ENCODE measurements around the gene TATDN2.

The TATDN2 gene

DNA sequence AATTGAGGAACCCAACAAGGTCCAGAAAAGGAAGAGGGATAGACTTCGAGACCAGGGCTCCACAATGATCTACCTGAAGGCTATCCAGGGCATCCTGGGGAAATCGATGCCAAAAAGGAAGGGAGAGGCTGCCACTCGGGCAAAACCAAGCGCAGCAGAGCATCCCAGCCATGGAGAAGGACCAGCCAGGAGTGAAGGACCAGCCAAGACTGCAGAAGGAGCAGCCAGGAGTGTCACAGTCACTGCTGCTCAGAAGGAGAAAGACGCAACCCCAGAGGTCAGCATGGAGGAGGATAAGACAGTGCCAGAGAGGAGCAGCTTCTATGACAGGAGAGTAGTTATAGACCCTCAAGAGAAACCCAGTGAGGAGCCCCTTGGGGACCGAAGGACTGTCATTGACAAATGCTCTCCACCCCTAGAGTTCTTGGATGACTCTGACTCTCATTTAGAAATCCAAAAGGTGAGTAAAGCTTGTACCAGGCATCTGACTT lies 12.0 kb downstream of the TATDN2 start:
- no peak overlapping the region for H2AK5ac ChIP-seq (ENCODE audit: low read length, severe bottlenecking)
- H3K23ac ChIP-seq (ENCODE audit: low read length in 2 of 2), result no peak overlapping the region
- WGBS, result 95% methylated on average over 6 of the region's 6 CpGs
- H2BK120ac ChIP-seq (ENCODE audit: low read depth, low read length), result no peak overlapping the region
- no peak overlapping the region for H2BK5ac ChIP-seq (ENCODE audit: low read depth, low read length, poor library complexity, severe bottlenecking)
- no peak overlapping the region for H3K27ac ChIP-seq (ENCODE audit: low read length, poor library complexity, severe bottlenecking)
- no peak overlapping the region for H2AFZ ChIP-seq (ENCODE audit: low read depth, low read length)
- no peak for DNase-seq
- peaks cover 32 to 59% of the 10 kb centered on the region in 2 experiments for H3K36me3 ChIP-seq (ENCODE audit: control insufficient read depth in 1 of 2, insufficient read depth in 2 of 2, low read depth in 1 of 2, low read length in 2 of 2)
- H2BK15ac ChIP-seq (ENCODE audit: low read depth, poor library complexity, severe bottlenecking), result no peak overlapping the region
- no peak overlapping the region for H3K4ac ChIP-seq (ENCODE audit: low read depth in 1 of 2, low read length in 2 of 2)
- no peaks in the 10 kb centered on the region for H3K27me3 ChIP-seq (ENCODE audit: control insufficient read depth in 1 of 2, insufficient read depth in 1 of 2, low read length in 2 of 2)
- no peak overlapping the region for H3K4me2 ChIP-seq (ENCODE audit: low read length, poor library complexity, severe bottlenecking)
- peaks cover 5% of the 10 kb centered on the region for H3K4me1 ChIP-seq (ENCODE audit: control insufficient read depth, insufficient read depth, low read depth, low read length)
- H3K4me3 ChIP-seq (ENCODE audit: insufficient read depth in 1 of 2, low read depth in 1 of 2, low read length in 2 of 2), result no peak overlapping the region
- H3K9ac ChIP-seq (ENCODE audit: low read length), result no peak overlapping the region
- H4K91ac ChIP-seq (ENCODE audit: low read length), result no peak overlapping the region
- H4K8ac ChIP-seq (ENCODE audit: low read length), result no peak overlapping the region
- H3K14ac ChIP-seq (ENCODE audit: low read length in 2 of 2), result no peak overlapping the region
- no peak overlapping the region for H3K18ac ChIP-seq (ENCODE audit: low read depth in 1 of 2, low read length in 2 of 2)
- H3K79me1 ChIP-seq (replicated peaks; ENCODE audit: low read length, poor library complexity, severe bottlenecking), result peaks cover 21% of the 10 kb centered on the region
- H3K9me3 ChIP-seq (ENCODE audit: control insufficient read depth, low read length), result no peaks in the 10 kb centered on the region
- no peak overlapping the region for H2BK12ac ChIP-seq (ENCODE audit: low read length in 2 of 2)

GRCh38 chr3:10262027-10262426 lies 13.8 kb downstream of the TATDN2 start:
- H3K23ac ChIP-seq (ENCODE audit: low read length in 2 of 2), result no peak overlapping the region
- no peak overlapping the region for H2BK5ac ChIP-seq (ENCODE audit: low read depth, low read length, poor library complexity, severe bottlenecking)
- no peak overlapping the region for H2AK5ac ChIP-seq (ENCODE audit: low read length, severe bottlenecking)
- no peak overlapping the region for H4K91ac ChIP-seq (ENCODE audit: low read length)
- peaks cover 14% of the 10 kb centered on the region for H3K79me1 ChIP-seq (replicated peaks; ENCODE audit: low read length, poor library complexity, severe bottlenecking)
- H3K18ac ChIP-seq (ENCODE audit: low read depth in 1 of 2, low read length in 2 of 2), result no peak overlapping the region
- H2BK15ac ChIP-seq (ENCODE audit: low read depth, poor library complexity, severe bottlenecking), result no peak overlapping the region
- no peak overlapping the region for H3K4me3 ChIP-seq (ENCODE audit: insufficient read depth in 1 of 2, low read depth in 1 of 2, low read length in 2 of 2)
- no peak overlapping the region for H4K8ac ChIP-seq (ENCODE audit: low read length)
- no peak overlapping the region for H2AFZ ChIP-seq (ENCODE audit: low read depth, low read length)
- no peak overlapping the region for H2BK12ac ChIP-seq (ENCODE audit: low read length in 2 of 2)
- H3K14ac ChIP-seq (ENCODE audit: low read length in 2 of 2), result no peak overlapping the region
- H3K27ac ChIP-seq (ENCODE audit: low read length, poor library complexity, severe bottlenecking), result no peak overlapping the region
- no peak overlapping the region for H3K4ac ChIP-seq (ENCODE audit: low read depth in 1 of 2, low read length in 2 of 2)
- H2BK120ac ChIP-seq (ENCODE audit: low read depth, low read length), result no peak overlapping the region
- H3K36me3 ChIP-seq (ENCODE audit: control insufficient read depth in 1 of 2, insufficient read depth in 2 of 2, low read depth in 1 of 2, low read length in 2 of 2), result peaks cover 23 to 59% of the 10 kb centered on the region in 2 experiments
- H3K9me3 ChIP-seq (ENCODE audit: control insufficient read depth, low read length), result no peaks in the 10 kb centered on the region
- H3K4me1 ChIP-seq (ENCODE audit: control insufficient read depth, insufficient read depth, low read depth, low read length), result peaks cover 6% of the 10 kb centered on the region
- WGBS, result 89% methylated on average over 3 of the region's 4 CpGs
- no peaks in the 10 kb centered on the region for H3K27me3 ChIP-seq (ENCODE audit: control insufficient read depth in 1 of 2, insufficient read depth in 1 of 2, low read length in 2 of 2)
- peak overlapping the region; percentile 26 for H3K9ac ChIP-seq (ENCODE audit: low read length)
- no peak for DNase-seq
- no peak overlapping the region for H3K4me2 ChIP-seq (ENCODE audit: low read length, poor library complexity, severe bottlenecking)

- Histone ChIP-seq H3K4me1 (ENCODE audit: control insufficient read depth, insufficient read depth, low read depth, low read length) (peaks cover 6% of the 10 kb centered on the region), H2BK12ac (ENCODE audit: low read length in 2 of 2) (no peak overlapping the region), H3K4me3 (ENCODE audit: insufficient read depth in 1 of 2, low read depth in 1 of 2, low read length in 2 of 2) (peak overlapping the region in 1 of 2 experiments; percentile 54), H3K9me3 (ENCODE audit: control insufficient read depth, low read length) (no peaks in the 10 kb centered on the region), H3K4ac (ENCODE audit: low read depth in 1 of 2, low read length in 2 of 2) (no peak overlapping the region), H3K36me3 (ENCODE audit: control insufficient read depth in 1 of 2, insufficient read depth in 2 of 2, low read depth in 1 of 2, low read length in 2 of 2) (peaks cover 18 to 67% of the 10 kb centered on the region in 2 experiments), H2BK5ac (ENCODE audit: low read depth, low read length, poor library complexity, severe bottlenecking) (no peak overlapping the region), H2AFZ (ENCODE audit: low read depth, low read length) (no peak overlapping the region), H3K79me1 (replicated peaks; ENCODE audit: low read length, poor library complexity, severe bottlenecking) (peaks cover 15% of the 10 kb centered on the region), H4K91ac (ENCODE audit: low read length) (no peak overlapping the region), H3K9ac (ENCODE audit: low read length) (peak overlapping the region; percentile 53), H2AK5ac (ENCODE audit: low read length, severe bottlenecking) (no peak overlapping the region), H4K8ac (ENCODE audit: low read length) (peak overlapping the region; percentile 69), H3K4me2 (ENCODE audit: low read length, poor library complexity, severe bottlenecking) (no peak overlapping the region), H3K14ac (ENCODE audit: low read length in 2 of 2) (no peak overlapping the region), H3K27me3 (ENCODE audit: control insufficient read depth in 1 of 2, insufficient read depth in 1 of 2, low read length in 2 of 2) (no peaks in the 10 kb centered on the region), H2BK120ac (ENCODE audit: low read depth, low read length) (no peak overlapping the region), H2BK15ac (ENCODE audit: low read depth, poor library complexity, severe bottlenecking) (no peak overlapping the region), H3K23ac (ENCODE audit: low read length in 2 of 2) (no peak overlapping the region), H3K18ac (ENCODE audit: low read depth in 1 of 2, low read length in 2 of 2) (no peak overlapping the region), H3K27ac (ENCODE audit: low read length, poor library complexity, severe bottlenecking) (no peak overlapping the region)
- DNase-seq, result peak; percentile 80
- WGBS, result 43% methylated on average over 11 of the region's 12 CpGs
Observed at GRCh38 chr3:10263646-10264363, 15.5 kb downstream of the TATDN2 start.

DNA sequence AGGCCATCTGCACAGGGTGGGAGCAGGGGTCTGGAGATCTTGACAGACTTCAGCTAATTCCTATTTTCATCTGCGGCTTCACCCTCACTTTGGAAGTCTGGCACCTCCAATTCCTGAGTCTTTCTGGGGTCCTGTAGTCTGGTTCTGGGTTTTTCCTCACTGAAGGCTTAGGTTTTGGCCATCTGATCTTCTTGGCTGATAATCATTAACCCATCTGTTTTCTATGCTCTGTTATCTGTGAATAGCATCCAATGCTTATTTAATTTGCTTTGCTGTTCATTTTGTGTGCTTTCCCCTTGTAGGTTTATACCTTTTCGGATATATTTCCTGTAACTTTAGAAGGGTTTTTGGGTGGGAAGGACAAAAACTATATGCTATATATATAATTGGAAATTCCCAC lies 17.6 kb downstream of the TATDN2 start:
- H3K9ac ChIP-seq (ENCODE audit: low read length), result no peak overlapping the region

More for the DNA sequence above, 17.6 kb downstream of the TATDN2 start:
- H3K79me1 ChIP-seq (replicated peaks; ENCODE audit: low read length, poor library complexity, severe bottlenecking), result peaks cover 19% of the 10 kb centered on the region
- H3K4me3 ChIP-seq (ENCODE audit: insufficient read depth in 1 of 2, low read depth in 1 of 2, low read length in 2 of 2), result no peak overlapping the region
- H2BK120ac ChIP-seq (ENCODE audit: low read depth, low read length), result no peak overlapping the region
- WGBS, result 100% methylated on average over 1 of the region's 2 CpGs
- no peak overlapping the region for H3K18ac ChIP-seq (ENCODE audit: low read depth in 1 of 2, low read length in 2 of 2)
- peaks cover 4% of the 10 kb centered on the region for H3K4me1 ChIP-seq (ENCODE audit: control insufficient read depth, insufficient read depth, low read depth, low read length)
- peaks cover 19 to 66% of the 10 kb centered on the region in 2 experiments for H3K36me3 ChIP-seq (ENCODE audit: control insufficient read depth in 1 of 2, insufficient read depth in 2 of 2, low read depth in 1 of 2, low read length in 2 of 2)
- H2AFZ ChIP-seq (ENCODE audit: low read depth, low read length), result no peak overlapping the region
- no peak overlapping the region for H3K27ac ChIP-seq (ENCODE audit: low read length, poor library complexity, severe bottlenecking)
- no peak overlapping the region for H3K4me2 ChIP-seq (ENCODE audit: low read length, poor library complexity, severe bottlenecking)
- no peak for DNase-seq
- no peak overlapping the region for H3K23ac ChIP-seq (ENCODE audit: low read length in 2 of 2)
- H3K27me3 ChIP-seq (ENCODE audit: control insufficient read depth in 1 of 2, insufficient read depth in 1 of 2, low read length in 2 of 2), result no peaks in the 10 kb centered on the region
- no peak overlapping the region for H4K8ac ChIP-seq (ENCODE audit: low read length)
- H3K4ac ChIP-seq (ENCODE audit: low read depth in 1 of 2, low read length in 2 of 2), result no peak overlapping the region
- no peak overlapping the region for H2BK15ac ChIP-seq (ENCODE audit: low read depth, poor library complexity, severe bottlenecking)
- no peak overlapping the region for H2AK5ac ChIP-seq (ENCODE audit: low read length, severe bottlenecking)
- no peak overlapping the region for H2BK5ac ChIP-seq (ENCODE audit: low read depth, low read length, poor library complexity, severe bottlenecking)
- no peak overlapping the region for H4K91ac ChIP-seq (ENCODE audit: low read length)
- H3K9me3 ChIP-seq (ENCODE audit: control insufficient read depth, low read length), result no peaks in the 10 kb centered on the region
- no peak overlapping the region for H2BK12ac ChIP-seq (ENCODE audit: low read length in 2 of 2)
- no peak overlapping the region for H3K14ac ChIP-seq (ENCODE audit: low read length in 2 of 2)
